Liver (tissue), 3 donors: Measurements from ENCODE around the gene EIF4A2.

ENCODE experiments used
- EGR1 ChIP-seq, 2 donors: IDR thresholded peaks; 2 replicates each; pipeline ENCODE4 v1.6.1; 2016 to 2018; ENCODE audit warnings: antibody characterized with exemption in 2 of 2, low read depth in 2 of 2
- GABPA ChIP-seq, 2 donors: IDR thresholded peaks in 1 of 2; conservative IDR thresholded peaks in 1 of 2; 2 replicates each; pipeline ENCODE4 v1.6.1; 2016; ENCODE audit warnings: antibody characterized with exemption in 2 of 2, mild to moderate bottlenecking in 1 of 2, moderate library complexity in 1 of 2
- HNF4G ChIP-seq: IDR thresholded peaks from 2 replicates; pipeline ENCODE4 v1.6.1; 2016; ENCODE audit warnings: antibody characterized with exemption
- RAD21 ChIP-seq, 2 donors: IDR thresholded peaks; 2 replicates each; pipeline ENCODE4 v1.6.1; 2016; ENCODE audit warnings: antibody characterized with exemption in 2 of 2, mild to moderate bottlenecking in 2 of 2
- SP1 ChIP-seq: IDR thresholded peaks from 2 replicates; pipeline ENCODE4 v1.6.1; 2018; ENCODE audit warnings: antibody characterized with exemption, mild to moderate bottlenecking
- TAF1 ChIP-seq: conservative IDR thresholded peaks from 2 replicates; pipeline ENCODE4 v1.6.1; 2016; ENCODE audit warnings: antibody characterized with exemption, mild to moderate bottlenecking
- YY1 ChIP-seq: IDR thresholded peaks from 2 replicates; pipeline ENCODE4 v1.6.1; 2016; ENCODE audit warnings: antibody characterized with exemption, mild to moderate bottlenecking
- TF ChIP-seq, protein P1 (sequence below): fragments of 150-350 bp; IDR thresholded peaks from 2 replicates; pipeline ENCODE4 v1.5.1; 2017; ENCODE audit warnings: improper control_type of control experiment, low read depth, low read length; ENCODE audit not compliant: missing input control
- TF ChIP-seq, protein P2 (sequence below): IDR thresholded peaks from 2 replicates; pipeline ENCODE4 v1.6.1; 2016; ENCODE audit warnings: antibody characterized with exemption
- TF ChIP-seq, protein P3 (sequence below): IDR thresholded peaks from 2 replicates; pipeline ENCODE4 v1.6.1; 2016; ENCODE audit warnings: antibody characterized with exemption
- donor health status: healthy.
- donor health status: healthy.

DNA sequence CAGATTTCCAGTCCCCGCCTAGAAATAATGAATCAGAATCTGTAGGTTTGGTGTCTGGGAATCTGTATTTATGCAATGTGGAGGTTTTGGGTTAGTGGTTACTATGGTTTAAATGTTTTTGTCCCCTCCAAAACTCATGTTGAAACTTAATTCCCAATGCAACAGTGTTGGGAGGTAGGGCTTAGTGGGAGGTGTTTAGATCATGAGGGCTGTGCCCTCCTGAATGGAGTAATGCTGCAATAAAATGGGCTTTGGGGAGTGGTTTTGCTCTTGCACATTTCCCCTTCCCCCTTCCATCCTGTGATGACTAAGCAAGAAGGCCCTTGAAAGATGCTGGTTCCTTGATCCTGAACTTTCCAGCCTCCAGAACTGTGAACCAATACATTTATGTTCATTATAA lies 32.1 kb downstream of the EIF4A2 start:
- TF ChIP-seq, protein P1, sequence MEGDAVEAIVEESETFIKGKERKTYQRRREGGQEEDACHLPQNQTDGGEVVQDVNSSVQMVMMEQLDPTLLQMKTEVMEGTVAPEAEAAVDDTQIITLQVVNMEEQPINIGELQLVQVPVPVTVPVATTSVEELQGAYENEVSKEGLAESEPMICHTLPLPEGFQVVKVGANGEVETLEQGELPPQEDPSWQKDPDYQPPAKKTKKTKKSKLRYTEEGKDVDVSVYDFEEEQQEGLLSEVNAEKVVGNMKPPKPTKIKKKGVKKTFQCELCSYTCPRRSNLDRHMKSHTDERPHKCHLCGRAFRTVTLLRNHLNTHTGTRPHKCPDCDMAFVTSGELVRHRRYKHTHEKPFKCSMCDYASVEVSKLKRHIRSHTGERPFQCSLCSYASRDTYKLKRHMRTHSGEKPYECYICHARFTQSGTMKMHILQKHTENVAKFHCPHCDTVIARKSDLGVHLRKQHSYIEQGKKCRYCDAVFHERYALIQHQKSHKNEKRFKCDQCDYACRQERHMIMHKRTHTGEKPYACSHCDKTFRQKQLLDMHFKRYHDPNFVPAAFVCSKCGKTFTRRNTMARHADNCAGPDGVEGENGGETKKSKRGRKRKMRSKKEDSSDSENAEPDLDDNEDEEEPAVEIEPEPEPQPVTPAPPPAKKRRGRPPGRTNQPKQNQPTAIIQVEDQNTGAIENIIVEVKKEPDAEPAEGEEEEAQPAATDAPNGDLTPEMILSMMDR, result no peak
- TF ChIP-seq, protein P2, sequence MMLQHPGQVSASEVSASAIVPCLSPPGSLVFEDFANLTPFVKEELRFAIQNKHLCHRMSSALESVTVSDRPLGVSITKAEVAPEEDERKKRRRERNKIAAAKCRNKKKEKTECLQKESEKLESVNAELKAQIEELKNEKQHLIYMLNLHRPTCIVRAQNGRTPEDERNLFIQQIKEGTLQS, result no peak
- TF ChIP-seq HNF4G (no peak), SP1 (no peak), EGR1 (IDR thresholded peaks at IDR 0.05; ENCODE audit: low read depth in 2 of 2) (no peak), TAF1 (no peak), YY1 (no peak), RAD21 (IDR thresholded peaks at IDR 0.05) (no peak), GABPA (IDR thresholded peaks at IDR 0.05 in 1 of 2, conservative IDR thresholded peaks at IDR 0.05 in 1 of 2) (no peak)
- TF ChIP-seq, protein P3, sequence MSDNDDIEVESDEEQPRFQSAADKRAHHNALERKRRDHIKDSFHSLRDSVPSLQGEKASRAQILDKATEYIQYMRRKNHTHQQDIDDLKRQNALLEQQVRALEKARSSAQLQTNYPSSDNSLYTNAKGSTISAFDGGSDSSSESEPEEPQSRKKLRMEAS, result no peak
